ENCODE data around the gene MANBA. TPM values are rescaled to one million over a fixed set of nuclear protein-coding genes. Genes with fewer than 3 reads are reported as not detected.

Gene MANBA
- total RNA-seq, 1 experiment from 2014 or later: 21.4 TPM

DNA sequence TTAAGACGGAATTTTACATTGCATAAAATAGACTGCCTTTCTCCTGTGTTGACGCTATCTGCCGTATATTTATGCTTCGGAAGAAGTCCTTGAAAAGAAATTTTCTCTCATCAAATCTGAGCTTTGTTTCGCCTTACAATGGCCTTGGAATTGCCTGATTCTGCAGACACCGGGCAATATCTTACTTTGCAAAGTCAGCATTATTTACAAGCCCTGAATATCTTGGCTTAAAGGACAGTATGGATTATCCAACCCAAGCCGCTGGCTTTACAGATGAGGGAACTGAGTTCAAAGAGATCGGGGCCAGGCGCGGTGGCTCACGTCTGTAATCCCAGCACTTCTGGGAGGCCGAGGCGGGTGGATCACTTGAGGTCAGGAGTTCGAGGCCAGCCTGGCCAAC, 1.1 kb upstream of the MANBA start:
- Mint-ChIP-seq H3K4me3 (peak overlapping the region; percentile 88 to 96), H3K36me3 (ENCODE audit: insufficient read depth in 1 of 3, low read depth in 3 of 3) (peaks cover 4 to 12% (median 5%) of the 10 kb centered on the region in 3 experiments; a peak in 6 of 7 replicates), H3K4me1 (peaks cover 26% of the 10 kb centered on the region in 2 experiments), H3K27me3 (ENCODE audit: low read depth) (peaks cover 6% of the 10 kb centered on the region), H3K9me3 (peaks cover 7 to 14% of the 10 kb centered on the region in 2 experiments; a peak in 4 of 5 replicates), H3K27ac (no peak overlapping the region)
- H4K8ac ChIP-seq (replicated peaks; ENCODE audit: insufficient read length, low read depth, low read length): no peak overlapping the region
- H3K4me2 ChIP-seq (ENCODE audit: insufficient read depth, insufficient read length, low read length): peak overlapping the region; percentile 99
- H3K23ac ChIP-seq (ENCODE audit: insufficient read length, low read depth, low read length): no peak overlapping the region
- no peak for DNase-seq
- no peak overlapping the region for H2BK12ac ChIP-seq (ENCODE audit: insufficient read length, low read depth, low read length)
- H3K27me3 ChIP-seq (ENCODE audit: insufficient read depth, low read length): no peaks in the 10 kb centered on the region
- H3K4ac ChIP-seq (ENCODE audit: low read depth, low read length): no peak overlapping the region
- peak overlapping the region; percentile 79 for H2AFZ ChIP-seq (ENCODE audit: low read length)
- no peak overlapping the region for H4K91ac ChIP-seq (ENCODE audit: insufficient read length, low read depth, low read length)
- no peak overlapping the region for H3K18ac ChIP-seq (ENCODE audit: insufficient read length, low read depth, low read length)
- no peaks in the 10 kb centered on the region for H3K9me3 ChIP-seq (ENCODE audit: control insufficient read depth, low read depth, low read length)
- no peaks in the 10 kb centered on the region for H4K20me1 ChIP-seq (ENCODE audit: control insufficient read depth, insufficient read depth, insufficient read length)
- H2AK5ac ChIP-seq (ENCODE audit: insufficient read length, low read length): no peak overlapping the region
- peak overlapping the region; percentile 41 for H3K9ac ChIP-seq (ENCODE audit: extremely low read depth, insufficient read length, low read length)
- H3K4me1 ChIP-seq (ENCODE audit: insufficient read depth, low read length): no peaks in the 10 kb centered on the region
- no peak overlapping the region for H2BK15ac ChIP-seq (ENCODE audit: low read depth, low read length)
- no peak overlapping the region for H2BK20ac ChIP-seq (ENCODE audit: low read depth, low read length, poor library complexity, severe bottlenecking)
- H3K79me1 ChIP-seq (ENCODE audit: insufficient read depth, low read depth, low read length, poor library complexity, severe bottlenecking): peaks cover 2% of the 10 kb centered on the region
- no peak overlapping the region for H4K5ac ChIP-seq (ENCODE audit: insufficient read length, low read depth, low read length)
- no peak overlapping the region for H2BK120ac ChIP-seq (ENCODE audit: low read depth, low read length, poor library complexity, severe bottlenecking)
- H3K79me2 ChIP-seq (ENCODE audit: insufficient read depth, low read length): peaks cover 10% of the 10 kb centered on the region; the same call in 1 of the 2 replicates
- H3K27ac ChIP-seq (ENCODE audit: insufficient read length, low read depth, low read length): no peak overlapping the region
- peaks cover 14% of the 10 kb centered on the region for H3K23me2 ChIP-seq (ENCODE audit: insufficient read length, low read depth, low read length, poor library complexity, severe bottlenecking)
- H3T11ph ChIP-seq (ENCODE audit: low read length): no peak overlapping the region
- H3K56ac ChIP-seq (ENCODE audit: insufficient read length, low read depth, low read length): no peak overlapping the region
- no peak overlapping the region for H3K14ac ChIP-seq (ENCODE audit: insufficient read depth, low read length)
- TF ChIP-seq, protein P1, sequence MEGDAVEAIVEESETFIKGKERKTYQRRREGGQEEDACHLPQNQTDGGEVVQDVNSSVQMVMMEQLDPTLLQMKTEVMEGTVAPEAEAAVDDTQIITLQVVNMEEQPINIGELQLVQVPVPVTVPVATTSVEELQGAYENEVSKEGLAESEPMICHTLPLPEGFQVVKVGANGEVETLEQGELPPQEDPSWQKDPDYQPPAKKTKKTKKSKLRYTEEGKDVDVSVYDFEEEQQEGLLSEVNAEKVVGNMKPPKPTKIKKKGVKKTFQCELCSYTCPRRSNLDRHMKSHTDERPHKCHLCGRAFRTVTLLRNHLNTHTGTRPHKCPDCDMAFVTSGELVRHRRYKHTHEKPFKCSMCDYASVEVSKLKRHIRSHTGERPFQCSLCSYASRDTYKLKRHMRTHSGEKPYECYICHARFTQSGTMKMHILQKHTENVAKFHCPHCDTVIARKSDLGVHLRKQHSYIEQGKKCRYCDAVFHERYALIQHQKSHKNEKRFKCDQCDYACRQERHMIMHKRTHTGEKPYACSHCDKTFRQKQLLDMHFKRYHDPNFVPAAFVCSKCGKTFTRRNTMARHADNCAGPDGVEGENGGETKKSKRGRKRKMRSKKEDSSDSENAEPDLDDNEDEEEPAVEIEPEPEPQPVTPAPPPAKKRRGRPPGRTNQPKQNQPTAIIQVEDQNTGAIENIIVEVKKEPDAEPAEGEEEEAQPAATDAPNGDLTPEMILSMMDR (conservative IDR thresholded peaks at IDR 0.05): no peak
- no peak overlapping the region for H2BK5ac ChIP-seq (ENCODE audit: insufficient read length, low read length)
- no CpG with 5 or more reads among the region's 14 CpGs for WGBS (ENCODE audit: extremely low coverage, insufficient read length, low lambda C conversion rate)
